CD4-positive, alpha-beta T cell treated with Interferon gamma for 1 hour (primary cell): ENCODE data around the gene DPM2.

ENCODE experiments used
- DNase-seq: peaks from one replicate; pipeline ENCODE4 v3.0.0-alpha.2; 2020

The DPM2 gene

DNA sequence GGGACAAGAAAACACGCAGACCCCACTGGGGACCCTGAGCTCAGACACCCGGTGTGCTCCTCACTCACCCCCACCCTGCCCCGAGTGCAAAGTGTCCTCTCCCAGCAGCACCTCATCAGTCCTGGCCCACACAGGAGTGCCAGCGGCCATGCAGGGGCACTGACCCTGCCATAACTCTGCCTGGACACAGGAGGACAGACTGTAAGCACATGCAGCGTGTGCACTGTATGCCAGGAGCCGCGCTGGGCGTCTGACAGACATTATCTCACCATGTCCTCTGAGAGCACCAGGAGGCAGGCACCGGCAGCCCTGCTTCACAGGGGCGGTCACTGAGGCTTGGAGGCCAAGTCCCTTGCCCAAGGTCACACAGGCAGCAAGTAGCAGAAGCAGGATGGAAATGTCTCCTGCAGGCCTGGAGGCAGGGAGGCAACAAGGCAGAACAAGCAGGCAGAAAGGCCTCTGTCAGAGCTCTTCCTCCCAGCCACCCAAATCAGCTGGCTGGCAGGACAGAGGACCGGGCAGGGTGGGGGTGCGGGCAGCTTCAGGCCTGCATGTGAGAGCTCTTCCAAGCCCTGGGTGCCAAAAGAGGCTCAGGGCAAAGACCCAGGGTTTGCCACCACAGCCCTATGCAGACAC, 34.7 kb upstream of the DPM2 start:
- DNase-seq, result no peak

GRCh38 chr9:127971357-127972235, 33.9 kb upstream of the DPM2 start:
- peak; percentile 25 for DNase-seq

- peak; percentile 64 for DNase-seq
Measured at GRCh38 chr9:127970401-127971313, 33.0 kb upstream of the DPM2 start.

DNA sequence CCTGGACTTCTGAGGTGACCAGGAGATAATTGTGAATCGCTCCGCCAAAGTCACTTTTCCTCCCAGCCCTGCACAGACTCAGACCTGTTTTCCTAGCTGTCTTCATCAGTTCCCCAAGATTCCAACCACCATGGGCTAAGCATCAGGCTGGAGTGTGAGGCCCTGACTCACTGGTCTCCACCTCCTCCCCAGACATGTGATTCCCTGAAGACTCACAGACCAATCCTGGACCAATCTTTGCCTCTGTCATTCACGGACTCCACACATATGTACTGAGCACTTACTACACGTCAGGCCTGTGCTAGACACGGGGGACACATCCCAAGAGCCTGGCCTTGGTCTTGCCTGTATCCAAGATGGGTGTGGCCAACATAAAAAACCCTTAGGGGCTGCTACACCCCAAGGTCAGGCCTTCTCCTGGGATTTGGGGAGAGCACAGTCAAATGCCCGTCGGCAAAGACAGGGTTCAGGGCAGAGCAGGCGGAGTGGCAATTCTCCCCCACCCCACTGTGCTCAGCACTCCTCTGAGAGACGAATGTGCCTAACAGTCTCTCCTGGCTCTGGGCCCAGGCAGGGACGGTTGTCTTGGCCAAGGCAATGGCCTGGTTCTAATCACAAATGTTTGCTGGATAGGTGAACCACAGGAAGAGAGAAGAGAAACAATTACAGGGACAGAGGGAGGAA, 31.2 kb upstream of the DPM2 start:
- no peak for DNase-seq

GRCh38 chr9:127968042-127968441, 30.4 kb upstream of the DPM2 start:
- DNase-seq, result no peak

DNA sequence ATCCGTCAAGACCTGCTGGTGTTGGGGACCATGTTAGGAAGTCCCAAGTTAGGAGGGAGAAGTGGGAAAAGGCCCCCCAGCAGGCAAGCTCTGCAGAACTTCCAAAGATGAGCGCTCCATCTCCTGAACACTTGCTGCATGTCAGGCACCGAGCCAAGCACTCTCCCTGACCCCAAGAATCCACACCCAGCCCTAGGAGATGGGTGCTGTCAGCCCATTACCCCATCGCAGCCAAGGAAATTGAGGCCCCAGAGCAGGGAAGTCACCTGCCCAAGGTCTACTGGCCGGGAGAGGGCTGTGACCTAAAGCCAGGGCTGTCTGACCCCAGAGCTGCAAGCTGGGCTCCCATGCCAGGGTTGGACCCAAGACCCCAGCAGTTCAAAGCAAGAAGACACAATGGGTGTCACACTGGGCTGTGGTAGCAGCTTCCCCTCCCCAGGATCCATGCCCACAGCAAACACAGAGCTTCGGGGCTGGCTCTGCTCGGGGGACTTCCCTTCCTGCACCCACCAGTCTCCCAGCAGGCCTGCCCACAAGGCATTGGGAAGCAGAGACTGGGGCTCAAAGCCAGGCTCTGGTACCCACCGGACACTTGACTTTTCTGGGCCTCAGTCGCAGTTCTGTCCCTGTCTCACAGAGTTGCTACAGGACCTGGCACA, 29.6 kb upstream of the DPM2 start:
- no peak for DNase-seq

GRCh38 chr9:127966416-127967150, 28.9 kb upstream of the DPM2 start:
- no peak for DNase-seq

DNA sequence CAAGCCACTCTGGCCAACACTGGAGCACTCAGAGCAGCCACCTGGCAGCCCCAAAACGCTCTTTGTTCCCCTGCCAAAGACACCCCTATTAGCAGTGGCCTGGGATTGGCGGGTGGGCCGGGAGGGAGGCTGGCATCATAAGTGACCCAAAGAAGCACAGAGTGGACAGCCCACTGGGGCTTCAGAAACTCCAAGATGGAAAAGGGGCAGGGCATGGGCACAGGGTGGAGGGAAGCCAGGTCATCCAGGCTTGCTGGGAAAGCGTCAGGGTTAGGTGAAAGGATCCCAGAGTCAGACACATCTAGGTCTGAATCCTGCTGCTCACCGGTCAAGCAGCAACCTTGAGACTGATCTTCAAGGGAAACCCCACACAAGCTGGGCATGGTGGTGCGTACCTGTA, 28.3 kb upstream of the DPM2 start:
- DNase-seq, result no peak

DNA sequence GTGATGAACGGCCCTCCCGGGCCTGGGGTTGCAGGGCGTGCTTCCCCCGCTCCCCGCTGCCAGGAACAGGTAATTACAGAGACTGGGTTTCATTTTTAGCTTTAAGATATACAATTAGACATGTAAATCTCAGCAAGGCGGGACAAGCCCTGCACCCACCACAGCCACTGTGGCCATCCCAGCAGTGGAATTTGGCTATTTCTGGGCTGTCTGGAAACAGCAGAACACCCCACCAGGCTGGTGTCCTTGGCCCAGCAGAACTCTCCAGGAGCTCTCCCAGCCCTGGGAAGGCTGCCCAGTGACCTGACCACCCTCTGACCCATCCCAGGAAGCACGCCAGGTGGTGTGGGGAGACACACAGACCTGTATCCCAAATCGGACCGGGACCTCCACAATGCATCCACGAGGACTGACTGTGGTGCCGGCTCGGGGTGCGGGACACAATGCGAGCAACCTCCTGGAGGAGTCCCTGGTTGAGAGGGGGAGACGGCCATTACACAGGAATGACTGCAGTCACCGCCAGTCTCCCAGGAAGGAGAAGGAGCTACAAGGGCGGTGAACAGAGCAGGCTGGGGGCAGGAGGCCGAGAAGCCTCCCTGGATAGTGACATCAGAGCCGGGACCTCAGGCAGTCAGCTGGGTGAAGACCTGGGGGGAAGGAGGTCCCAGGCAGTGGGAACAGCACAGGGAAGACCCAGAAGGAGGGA, 25.9 kb upstream of the DPM2 start:
- DNase-seq, result no peak

- no peak for DNase-seq
Measured at GRCh38 chr9:127963041-127963358, 25.3 kb upstream of the DPM2 start.

GRCh38 chr9:127962278-127962677, 24.6 kb upstream of the DPM2 start:
- no peak for DNase-seq

DNA sequence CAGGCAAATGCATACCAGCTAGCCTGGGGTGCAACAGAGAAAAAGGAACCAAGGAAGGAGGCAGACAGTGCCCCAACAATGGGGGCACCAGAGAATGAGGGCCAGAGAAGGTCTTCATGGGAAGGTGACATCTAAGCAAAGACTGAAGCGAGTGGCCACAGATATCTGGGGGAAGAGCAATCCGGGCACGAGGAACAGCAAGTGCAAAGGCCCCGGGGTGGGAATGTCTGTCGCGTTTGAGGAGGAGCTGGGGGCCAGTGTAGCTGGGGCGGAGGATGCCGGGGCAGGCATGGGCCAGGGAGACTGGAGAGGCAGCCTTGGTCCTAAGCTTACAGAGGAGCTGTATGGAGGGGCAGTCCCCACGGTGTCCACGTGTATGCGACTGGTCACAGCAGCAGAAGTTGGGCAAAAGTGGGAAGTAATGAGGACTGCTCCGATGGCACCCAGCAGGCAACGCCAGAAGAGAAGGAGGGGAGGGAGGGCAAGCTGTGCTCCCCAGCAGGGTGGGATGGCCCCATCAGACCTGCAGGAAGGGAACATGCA, 24.0 kb upstream of the DPM2 start:
- DNase-seq, result no peak

- no peak for DNase-seq
Measured at GRCh38 chr9:127961155-127961490, 23.5 kb upstream of the DPM2 start.

DNA sequence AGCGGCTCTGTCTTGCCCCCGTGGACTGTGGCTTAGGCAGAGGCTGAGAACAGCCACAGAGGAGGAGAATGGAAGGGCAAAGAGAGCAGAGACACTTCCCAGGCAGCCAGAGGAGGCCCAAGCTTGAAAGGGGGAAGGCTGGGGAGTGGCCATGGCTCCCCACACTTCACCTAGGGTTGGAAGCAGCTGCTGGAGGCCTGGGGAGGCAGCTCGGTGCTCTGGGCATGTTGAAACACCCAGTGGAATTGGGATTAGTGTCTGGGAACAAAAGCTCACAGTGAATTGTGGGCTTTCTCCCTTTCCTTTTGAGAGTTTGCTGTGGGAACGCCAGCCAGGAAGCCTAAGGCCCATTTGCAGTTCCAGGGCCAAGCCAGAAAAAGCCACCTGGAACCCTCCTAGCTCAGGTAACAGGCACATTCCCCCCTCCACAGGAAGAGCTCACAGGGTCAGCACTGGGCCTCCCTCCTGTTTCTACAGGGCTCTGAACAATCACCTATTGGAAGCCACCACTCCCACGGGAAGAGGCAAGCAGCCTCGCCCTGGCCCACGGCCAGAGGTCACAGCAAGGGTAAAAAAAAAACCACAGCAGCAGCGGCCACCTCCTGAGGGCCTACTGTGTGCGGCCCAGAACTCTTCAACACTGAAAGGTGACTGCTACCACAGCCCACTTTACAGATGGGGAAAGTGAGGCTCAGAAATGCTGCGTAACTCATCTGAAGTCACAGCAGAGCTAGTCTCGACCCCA, 22.9 kb upstream of the DPM2 start:
- DNase-seq, result no peak

GRCh38 chr9:127959841-127960409, 22.3 kb upstream of the DPM2 start:
- no peak for DNase-seq

- no peak for DNase-seq
Measured at GRCh38 chr9:127959398-127959797, 21.7 kb upstream of the DPM2 start.

DNA sequence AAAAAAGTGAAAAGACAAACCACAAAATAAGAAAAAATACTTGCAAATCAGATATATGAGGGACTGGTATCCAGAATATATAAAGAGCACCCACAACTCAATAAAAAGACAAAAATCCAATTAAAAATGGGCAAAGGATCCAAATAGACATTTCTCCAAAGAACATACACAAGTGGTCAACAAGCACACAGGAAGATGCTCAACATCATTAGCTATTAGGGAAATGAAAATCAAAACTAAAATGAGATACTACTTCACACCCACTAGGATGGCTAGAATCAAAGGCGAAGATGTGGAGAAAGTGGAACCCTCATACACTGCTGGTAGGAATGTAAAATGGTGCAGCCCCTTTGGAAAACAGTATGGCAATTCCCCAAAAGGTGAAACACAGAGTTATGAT, 21.1 kb upstream of the DPM2 start:
- no peak for DNase-seq

- DNase-seq, result peak; percentile 73
Measured at GRCh38 chr9:127955294-127956015, 17.8 kb upstream of the DPM2 start.

- DNase-seq, result no peak
Measured at GRCh38 chr9:127954831-127955293, 17.2 kb upstream of the DPM2 start.
